Measurements from ENCODE around the gene ABCG4. TPM values are rescaled to one million over a fixed set of nuclear protein-coding genes. Genes with fewer than 3 reads are reported as not detected.

Gene ABCG4
- polyA plus RNA-seq, 3 donors from 2014 or later, result not detected

GRCh38 chr11:119108857-119109221, 40.0 kb upstream of the ABCG4 start:
- peak overlapping the region; percentile 77 to 90 (median 82) for H3K27ac Mint-ChIP-seq
- no peaks in the 10 kb centered on the region for H3K9me3 Mint-ChIP-seq
- peak overlapping the region; percentile 87 to 95 (median 90) for H3K4me3 Mint-ChIP-seq
- H3K4me1 Mint-ChIP-seq, result peaks cover 32 to 42% of the 10 kb centered on the region in 2 donors
- peaks cover 5 to 11% (median 7%) of the 10 kb centered on the region in 3 donors for H3K36me3 Mint-ChIP-seq
- no peak for DNase-seq
- peaks cover 0 to 4% (median 2%) of the 10 kb centered on the region in 3 donors for H3K27me3 Mint-ChIP-seq (ENCODE audit: low read depth in 3 of 3)

GRCh38 chr11:119109843-119110242, 39.0 kb upstream of the ABCG4 start:
- no peaks in the 10 kb centered on the region for H3K9me3 Mint-ChIP-seq
- peak overlapping the region in 3 of 5 donors; percentile 87 to 93 (median 90) for H3K4me3 Mint-ChIP-seq
- peaks cover 0 to 4% (median 2%) of the 10 kb centered on the region in 3 donors for H3K27me3 Mint-ChIP-seq (ENCODE audit: low read depth in 3 of 3)
- H3K4me1 Mint-ChIP-seq, result peaks cover 31 to 39% of the 10 kb centered on the region in 2 donors
- no peak for DNase-seq
- H3K27ac Mint-ChIP-seq, result peak overlapping the region; percentile 12 to 82 (median 58)
- H3K36me3 Mint-ChIP-seq, result peaks cover 5 to 15% (median 7%) of the 10 kb centered on the region in 3 donors

- no peak for DNase-seq
- H3K4me3 Mint-ChIP-seq, result no peak overlapping the region
- H3K27ac Mint-ChIP-seq, result peak overlapping the region in 2 of 6 donors; percentile 35 to 69
- H3K9me3 Mint-ChIP-seq, result no peaks in the 10 kb centered on the region
- H3K4me1 Mint-ChIP-seq, result peaks cover 32 to 44% of the 10 kb centered on the region in 2 donors
- peaks cover 0 to 4% (median 2%) of the 10 kb centered on the region in 3 donors for H3K27me3 Mint-ChIP-seq (ENCODE audit: low read depth in 3 of 3)
- H3K36me3 Mint-ChIP-seq, result peaks cover 9 to 20% (median 11%) of the 10 kb centered on the region in 3 donors
Measured at GRCh38 chr11:119110439-119110838, 38.4 kb upstream of the ABCG4 start.

GRCh38 chr11:119111361-119111925, 37.4 kb upstream of the ABCG4 start:
- H3K9me3 Mint-ChIP-seq, result no peaks in the 10 kb centered on the region
- no peak overlapping the region for H3K4me3 Mint-ChIP-seq
- H3K4me1 Mint-ChIP-seq, result peaks cover 29 to 45% of the 10 kb centered on the region in 2 donors
- H3K27me3 Mint-ChIP-seq (ENCODE audit: low read depth in 3 of 3), result peaks cover 0 to 8% (median 2%) of the 10 kb centered on the region in 3 donors
- H3K27ac Mint-ChIP-seq, result no peak overlapping the region
- no peak for DNase-seq
- peaks cover 10 to 23% (median 14%) of the 10 kb centered on the region in 3 donors for H3K36me3 Mint-ChIP-seq

- Mint-ChIP-seq H3K4me3 (no peak overlapping the region), H3K27ac (no peak overlapping the region), H3K36me3 (peaks cover 10 to 23% (median 14%) of the 10 kb centered on the region in 3 donors), H3K4me1 (peaks cover 23 to 38% of the 10 kb centered on the region in 2 donors), H3K27me3 (ENCODE audit: low read depth in 3 of 3) (peaks cover 0 to 8% (median 2%) of the 10 kb centered on the region in 3 donors), H3K9me3 (no peaks in the 10 kb centered on the region)
- DNase-seq, result no peak
Measured at GRCh38 chr11:119112314-119113020, 36.4 kb upstream of the ABCG4 start.

GRCh38 chr11:119113716-119114115, 35.1 kb upstream of the ABCG4 start:
- DNase-seq, result no peak
- H3K4me3 Mint-ChIP-seq, result no peak overlapping the region
- no peaks in the 10 kb centered on the region for H3K9me3 Mint-ChIP-seq
- H3K27ac Mint-ChIP-seq, result no peak overlapping the region
- peaks cover 0 to 7% (median 0%) of the 10 kb centered on the region in 3 donors for H3K27me3 Mint-ChIP-seq (ENCODE audit: low read depth in 3 of 3)
- H3K36me3 Mint-ChIP-seq, result peaks cover 10 to 23% (median 14%) of the 10 kb centered on the region in 3 donors
- peaks cover 14 to 30% of the 10 kb centered on the region in 2 donors for H3K4me1 Mint-ChIP-seq

- Mint-ChIP-seq H3K4me3 (no peak overlapping the region), H3K27ac (no peak overlapping the region), H3K36me3 (peaks cover 10 to 23% (median 14%) of the 10 kb centered on the region in 3 donors), H3K27me3 (ENCODE audit: low read depth in 3 of 3) (peaks cover 0 to 6% (median 0%) of the 10 kb centered on the region in 3 donors), H3K9me3 (no peaks in the 10 kb centered on the region), H3K4me1 (peaks cover 8 to 23% of the 10 kb centered on the region in 2 donors)
- no peak for DNase-seq
Measured at GRCh38 chr11:119114351-119114750, 34.5 kb upstream of the ABCG4 start.

- peaks cover 10 to 23% (median 14%) of the 10 kb centered on the region in 3 donors for H3K36me3 Mint-ChIP-seq
- H3K27ac Mint-ChIP-seq, result peak overlapping the region in 5 of 6 donors; percentile 3 to 72 (median 49)
- peaks cover 10 to 17% of the 10 kb centered on the region in 2 donors for H3K4me1 Mint-ChIP-seq
- H3K27me3 Mint-ChIP-seq (ENCODE audit: low read depth in 3 of 3), result peaks cover under 1 to 6% (median 1%) of the 10 kb centered on the region in 3 donors
- DNase-seq, result no peak
- peak overlapping the region in 1 of 5 donors; percentile 22 for H3K4me3 Mint-ChIP-seq
- H3K9me3 Mint-ChIP-seq, result no peaks in the 10 kb centered on the region
Measured at GRCh38 chr11:119115484-119116234, 33.2 kb upstream of the ABCG4 start.

- H3K9me3 Mint-ChIP-seq, result no peaks in the 10 kb centered on the region
- H3K27me3 Mint-ChIP-seq (ENCODE audit: low read depth in 3 of 3), result peaks cover 2 to 9% (median 2%) of the 10 kb centered on the region in 3 donors
- peaks cover 10 to 23% (median 14%) of the 10 kb centered on the region in 3 donors for H3K36me3 Mint-ChIP-seq
- peak overlapping the region in 1 of 6 donors; percentile 17 for H3K27ac Mint-ChIP-seq
- H3K4me3 Mint-ChIP-seq, result no peak overlapping the region
- H3K4me1 Mint-ChIP-seq, result peaks cover 15 to 20% of the 10 kb centered on the region in 2 donors
- no peak for DNase-seq
Measured at GRCh38 chr11:119116235-119116594, 32.6 kb upstream of the ABCG4 start.

GRCh38 chr11:119116601-119117000, 32.3 kb upstream of the ABCG4 start:
- Mint-ChIP-seq H3K4me1 (peaks cover 15 to 24% of the 10 kb centered on the region in 2 donors), H3K27ac (peak overlapping the region in 1 of 6 donors; percentile 17), H3K9me3 (no peaks in the 10 kb centered on the region), H3K27me3 (ENCODE audit: low read depth in 3 of 3) (peaks cover 4 to 9% (median 5%) of the 10 kb centered on the region in 3 donors), H3K36me3 (peaks cover 10 to 20% (median 11%) of the 10 kb centered on the region in 3 donors), H3K4me3 (no peak overlapping the region)
- DNase-seq, result no peak

- H3K36me3 Mint-ChIP-seq, result peaks cover 6 to 18% (median 7%) of the 10 kb centered on the region in 3 donors
- H3K27me3 Mint-ChIP-seq (ENCODE audit: low read depth in 3 of 3), result peaks cover 4 to 9% (median 5%) of the 10 kb centered on the region in 3 donors
- no peak overlapping the region for H3K4me3 Mint-ChIP-seq
- peaks cover 21 to 30% of the 10 kb centered on the region in 2 donors for H3K4me1 Mint-ChIP-seq
- H3K9me3 Mint-ChIP-seq, result no peaks in the 10 kb centered on the region
- peak overlapping the region in 1 of 6 donors; percentile 9 for H3K27ac Mint-ChIP-seq
- no peak for DNase-seq
Measured at GRCh38 chr11:119117004-119117706, 31.7 kb upstream of the ABCG4 start.

GRCh38 chr11:119118227-119118626, 30.6 kb upstream of the ABCG4 start:
- Mint-ChIP-seq H3K4me1 (peaks cover 30 to 41% of the 10 kb centered on the region in 2 donors), H3K27ac (no peak overlapping the region), H3K4me3 (no peak overlapping the region), H3K36me3 (peaks cover 9 to 12% (median 9%) of the 10 kb centered on the region in 3 donors), H3K9me3 (no peaks in the 10 kb centered on the region), H3K27me3 (ENCODE audit: low read depth in 3 of 3) (peaks cover 5 to 6% (median 6%) of the 10 kb centered on the region in 3 donors)
- no peak for DNase-seq

GRCh38 chr11:119118946-119119345, 29.9 kb upstream of the ABCG4 start:
- Mint-ChIP-seq H3K27me3 (ENCODE audit: low read depth in 3 of 3) (peaks cover 5 to 6% (median 6%) of the 10 kb centered on the region in 3 donors), H3K27ac (no peak overlapping the region)

More at GRCh38 chr11:119118946-119119345, 29.9 kb upstream of the ABCG4 start:
- no peaks in the 10 kb centered on the region for H3K9me3 Mint-ChIP-seq
- DNase-seq, result no peak
- H3K4me3 Mint-ChIP-seq, result no peak overlapping the region
- H3K36me3 Mint-ChIP-seq, result peaks cover 9 to 13% (median 11%) of the 10 kb centered on the region in 3 donors
- H3K4me1 Mint-ChIP-seq, result peaks cover 31 to 43% of the 10 kb centered on the region in 2 donors

Data from immature natural killer cell (primary cell).